Thoracic aorta (tissue), 2 donors: ENCODE results near the gene UNC5B. TPM values are rescaled to one million over a fixed set of nuclear protein-coding genes. Genes with fewer than 3 reads are reported as not detected.

Source experiments
- ATAC-seq: fragments of 150-250 bp; one replicate; pipeline ENCODE4 v1.8.0; 2017; ENCODE audit warnings: low read depth; ENCODE audit not compliant: insufficient number of reproducible peaks, low FRiP score
- DNase-seq: peaks from one replicate; pipeline ENCODE4 v3.0.0-alpha.2; 2020; ENCODE audit warnings: low spot score
- H3K27ac ChIP-seq, 2 donors: fragments of 200-600 bp; sonication (generic); 1 replicate in 1 of 2; 2 replicates in 1 of 2; pipeline ENCODE4 v1.5.1; 2016; ENCODE audit warnings: mild to moderate bottlenecking in 2 of 2, moderate library complexity in 2 of 2
- H3K27me3 ChIP-seq: fragments of 200-600 bp; sonication (generic); replicated peaks from 2 replicates; pipeline ENCODE4 v1.6.0; 2016; ENCODE audit warnings: mild to moderate bottlenecking; ENCODE audit not compliant: insufficient read depth
- H3K36me3 ChIP-seq: fragments of 200-600 bp; sonication (generic); one replicate; pipeline ENCODE4 v1.5.1; 2016
- H3K4me1 ChIP-seq, 2 donors: fragments of 200-600 bp; sonication (generic); 1 replicate in 1 of 2; 2 replicates in 1 of 2; pipeline versions ENCODE4 v1.5.1 to v1.6.0; 2016; ENCODE audit warnings: low read depth in 2 of 2, mild to moderate bottlenecking in 1 of 2; ENCODE audit not compliant: control insufficient read depth in 1 of 2
- H3K4me3 ChIP-seq: fragments of 200-600 bp; sonication (generic); 2 replicates; pipeline ENCODE4 v1.5.1; 2016; ENCODE audit warnings: mild to moderate bottlenecking
- H3K9me3 ChIP-seq: fragments of 200-600 bp; sonication (generic); 2 replicates; pipeline ENCODE4 v1.5.1; 2016
- CTCF ChIP-seq: fragments of 200-600 bp; sonication (generic); IDR thresholded peaks from one replicate; pipeline ENCODE4 v1.5.1; 2019; ENCODE audit warnings: antibody characterized with exemption
- total RNA-seq, 2 donors: library from RNA; depleted of rRNA; stranded (reverse); fragments of >200 nt; gene quantifications; one replicate each; pipeline versions ENCODE4 v1.1.0 to v1.2.3, GENCODE V29; 2016

UNC5B gene
- total RNA-seq, 2 donors from 2014 or later, result 18.3 to 24.2 TPM

- Histone ChIP-seq H3K36me3 (no peaks in the 10 kb centered on the region), H3K4me1 (peaks cover 4 to 18% of the 10 kb centered on the region in 2 donors), H3K4me3 (no peak overlapping the region), H3K27ac (no peak overlapping the region), H3K9me3 (no peaks in the 10 kb centered on the region), H3K27me3 (no peaks in the 10 kb centered on the region)
- no peak for DNase-seq
- ATAC-seq, result no peak
- TF ChIP-seq CTCF, result no peak
Observed at GRCh38 chr10:71316056-71316785, 103.9 kb downstream of the UNC5B start.

DNA sequence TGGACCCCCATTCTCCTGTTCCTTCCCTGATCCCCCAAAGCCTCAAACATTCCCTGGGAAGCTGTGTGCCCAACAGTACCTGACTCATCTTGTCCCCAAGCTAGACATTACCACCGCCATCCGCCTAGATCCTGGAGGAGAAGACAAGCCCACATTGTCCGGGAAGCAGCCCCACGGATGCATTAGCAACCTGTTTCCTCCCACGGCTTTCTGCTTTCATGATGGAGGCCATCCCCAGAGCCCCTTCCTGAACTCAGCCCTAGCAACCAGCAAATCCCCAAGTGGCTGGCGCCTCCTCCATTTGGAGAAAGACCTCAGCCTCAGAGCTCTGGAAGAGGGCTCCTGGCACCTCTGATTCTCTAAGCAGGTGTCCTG, 104.4 kb downstream of the UNC5B start:
- no peaks in the 10 kb centered on the region for H3K9me3 ChIP-seq
- no peaks in the 10 kb centered on the region for H3K27me3 ChIP-seq
- ATAC-seq (no peak), DNase-seq (no peak)
- no peaks in the 10 kb centered on the region for H3K36me3 ChIP-seq
- TF ChIP-seq CTCF, result no peak
- no peak overlapping the region for H3K27ac ChIP-seq
- no peak overlapping the region for H3K4me3 ChIP-seq
- peaks cover 4 to 18% of the 10 kb centered on the region in 2 donors for H3K4me1 ChIP-seq

DNA sequence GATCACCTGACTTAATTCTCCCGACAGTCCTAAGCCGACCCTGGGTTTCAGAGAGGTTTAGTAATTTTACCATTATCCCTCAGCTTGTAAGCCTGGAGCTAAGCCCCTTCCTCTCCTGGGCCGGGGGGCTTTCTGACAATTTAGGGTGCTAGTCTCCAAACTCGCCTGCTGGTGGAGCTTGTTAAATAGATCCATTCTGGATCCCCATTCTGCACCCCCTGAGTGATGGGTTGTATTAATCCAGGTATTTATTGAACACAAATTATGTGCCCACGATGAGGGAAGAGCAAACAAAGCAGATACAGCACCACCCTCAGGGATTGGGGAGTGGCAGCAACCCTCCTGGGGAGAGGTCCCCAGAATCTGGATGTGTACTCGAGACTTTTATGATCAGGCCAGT, 105.4 kb downstream of the UNC5B start:
- DNase-seq (no peak), ATAC-seq (no peak)
- H3K4me1 ChIP-seq, result peaks cover 4 to 18% of the 10 kb centered on the region in 2 donors
- H3K27me3 ChIP-seq, result no peaks in the 10 kb centered on the region
- no peak overlapping the region for H3K4me3 ChIP-seq
- TF ChIP-seq CTCF, result no peak
- H3K9me3 ChIP-seq, result no peaks in the 10 kb centered on the region
- H3K27ac ChIP-seq, result no peak overlapping the region
- H3K36me3 ChIP-seq, result no peaks in the 10 kb centered on the region

DNA sequence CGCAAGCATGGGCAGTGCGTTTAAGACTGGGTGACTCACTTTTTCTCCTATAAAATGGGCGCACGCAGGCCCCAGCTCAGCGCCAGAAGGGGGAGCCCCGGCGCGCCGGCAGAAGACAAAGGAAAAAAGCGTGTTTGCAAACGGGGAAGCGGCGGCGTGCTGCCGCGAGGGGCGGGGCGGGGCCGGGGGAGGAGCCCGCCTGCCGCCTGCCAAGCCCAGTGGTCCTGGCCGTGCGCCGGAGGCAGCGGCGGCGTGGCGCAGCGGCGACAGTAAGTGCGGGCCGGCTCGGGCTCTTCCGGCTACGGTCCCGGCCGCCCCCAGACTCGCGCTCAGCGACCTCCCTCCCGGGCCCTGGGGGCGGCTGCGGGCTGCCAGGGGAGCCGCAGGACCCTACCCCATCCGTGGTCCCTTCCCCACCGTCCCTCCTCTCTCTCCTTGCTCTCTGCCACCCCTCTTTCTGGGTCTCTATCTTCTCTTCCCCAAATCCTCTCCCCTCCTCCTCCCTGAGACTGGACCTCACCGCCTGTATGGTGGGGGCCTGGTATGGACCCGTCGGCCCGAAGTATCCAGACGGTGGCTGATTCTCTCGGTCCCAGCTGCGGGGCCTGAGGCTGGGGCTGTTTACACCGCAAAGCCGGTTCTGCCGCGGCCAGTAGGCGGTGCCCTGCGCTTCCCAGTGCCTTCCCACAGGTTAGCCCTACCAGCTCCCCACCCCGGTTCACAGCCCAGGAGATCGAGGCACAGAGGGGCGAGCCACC, 106.9 kb downstream of the UNC5B start, which contains the start of gene SLC29A3:
Gene SLC29A3, plus strand, starts transcription at position 218 of the 758 bp plus-strand sequence. Its CDS starts 51 bp downstream, at position 269.
- Histone ChIP-seq H3K27me3 (no peaks in the 10 kb centered on the region), H3K4me1 (peaks cover 4 to 18% of the 10 kb centered on the region in 2 donors), H3K36me3 (no peaks in the 10 kb centered on the region), H3K9me3 (no peaks in the 10 kb centered on the region), H3K4me3 (peak within 1 kb of the TSS; percentile 84), H3K27ac (peak within 1 kb of the TSS; percentile 55 to 81)
- DNase-seq (no peak), ATAC-seq (peak; percentile 72)
- TF ChIP-seq CTCF, result peak; percentile 50

- DNase-seq (no peak), ATAC-seq (no peak)
- Histone ChIP-seq H3K9me3 (no peaks in the 10 kb centered on the region), H3K4me3 (peak overlapping the region; percentile 84), H3K4me1 (peaks cover 4 to 18% of the 10 kb centered on the region in 2 donors), H3K36me3 (no peaks in the 10 kb centered on the region), H3K27ac (peak overlapping the region; percentile 55 to 81), H3K27me3 (no peaks in the 10 kb centered on the region)
- TF ChIP-seq CTCF, result no peak
Observed at GRCh38 chr10:71319800-71320392, 107.5 kb downstream of the UNC5B start.
